ENCODE measurements around the gene TXNDC15.
"Not testable (repeated sequence)": the region's sequence is repeated elsewhere in the genome, so short reads cannot be mapped to it uniquely, and the experiment has no call there.

Gene TXNDC15

GRCh38 chr5:134873987-134874830 lies at the start of gene TXNDC15:
TXNDC15 (plus strand) TSS chr5:134874371; CDS start chr5:134874428, 57 bp downstream.
- DNase-seq: peak; percentile 87

- no peak for DNase-seq
Observed at GRCh38 chr5:134824681-134825080, 49.5 kb upstream of the TXNDC15 start.

GRCh38 chr5:134825212-134825611 lies 49.0 kb upstream of the TXNDC15 start:
- no peak for DNase-seq

GRCh38 chr5:134833340-134834032 lies 40.7 kb upstream of the TXNDC15 start:
- no peak for DNase-seq

- DNase-seq: no peak
Observed at GRCh38 chr5:134835623-134836022, 38.5 kb upstream of the TXNDC15 start.

GRCh38 chr5:134837530-134838181 lies 36.5 kb upstream of the TXNDC15 start:
- no peak for DNase-seq

GRCh38 chr5:134838361-134838760 lies 35.8 kb upstream of the TXNDC15 start:
- DNase-seq: not testable (repeated sequence)

GRCh38 chr5:134840811-134841210 lies 33.4 kb upstream of the TXNDC15 start:
- DNase-seq: no peak

GRCh38 chr5:134844252-134844651 lies 29.9 kb upstream of the TXNDC15 start:
- no peak for DNase-seq

GRCh38 chr5:134845335-134845851 lies 28.8 kb upstream of the TXNDC15 start:
- DNase-seq: no peak

GRCh38 chr5:134845852-134846640 lies 28.1 kb upstream of the TXNDC15 start, which contains the start of gene C5orf24:
C5orf24 (plus strand) TSS chr5:134845968; CDS start chr5:134854901, 8,933 bp downstream.
- peak; percentile 96 for DNase-seq

GRCh38 chr5:134846641-134846960 lies 27.6 kb upstream of the TXNDC15 start:
- peak; percentile 29 for DNase-seq

- DNase-seq: not testable (repeated sequence)
Observed at GRCh38 chr5:134849434-134849933, 24.7 kb upstream of the TXNDC15 start.

GRCh38 chr5:134851307-134851923 lies 22.8 kb upstream of the TXNDC15 start:
- peak; percentile 16 for DNase-seq

GRCh38 chr5:134856465-134856864 lies 17.7 kb upstream of the TXNDC15 start:
- DNase-seq: not testable (repeated sequence)

- DNase-seq: no peak
Observed at GRCh38 chr5:134857401-134857800, 16.8 kb upstream of the TXNDC15 start.

- DNase-seq: no peak
Observed at GRCh38 chr5:134864707-134865106, 9.5 kb upstream of the TXNDC15 start.

GRCh38 chr5:134873494-134873893 lies 677 bp upstream of the TXNDC15 start:
- DNase-seq: no peak

- peak; percentile 44 for DNase-seq
Observed at GRCh38 chr5:134874831-134875655, 872 bp downstream of the TXNDC15 start.

GRCh38 chr5:134877159-134877558 lies 3.0 kb downstream of the TXNDC15 start:
- no peak for DNase-seq

- no peak for DNase-seq
Observed at GRCh38 chr5:134878403-134878802, 4.2 kb downstream of the TXNDC15 start.

Measured in NCI-H345 (cell line).